Neural cell (in vitro differentiated cells): ENCODE data around the gene SCP2. TPM values are rescaled to one million over a fixed set of nuclear protein-coding genes. Genes with fewer than 3 reads are reported as not detected.

Source experiments
- H2AFZ ChIP-seq: fragments of 200-600, 300-800 bp; sonication (generic), shearing (Covaris generic); 2 replicates; pipeline ENCODE4 v1.6.0; 2014; ENCODE audit warnings: low read depth, mild to moderate bottlenecking, antibody characterized with exemption, low read length, moderate library complexity
- H3F3A ChIP-seq: fragments of 200-600 bp; shearing (Covaris generic); 2 replicates; pipeline ENCODE4 v1.6.1; 2016; ENCODE audit warnings: mild to moderate bottlenecking, moderate library complexity, mixed read lengths, antibody characterized with exemption, low read length; ENCODE audit not compliant: insufficient read depth, poor library complexity, severe bottlenecking
- H3K27ac ChIP-seq: fragments of 200-600, 300-800 bp; sonication (generic), shearing (Covaris generic); 2 replicates; pipeline ENCODE4 v1.5.1; 2014; ENCODE audit warnings: mild to moderate bottlenecking, low read length, moderate library complexity
- H3K27me3 ChIP-seq: fragments of 300-800, 200-600 bp; sonication (generic), shearing (Covaris generic); 2 replicates; pipeline ENCODE4 v1.6.0; 2014; ENCODE audit warnings: mild to moderate bottlenecking, low read depth, low read length, moderate library complexity; ENCODE audit not compliant: insufficient read depth
- H3K36me3 ChIP-seq: fragments of 300-800, 200-600 bp; sonication (generic), shearing (Covaris generic); 2 replicates; pipeline ENCODE4 v1.5.1; 2014; ENCODE audit warnings: mild to moderate bottlenecking, antibody characterized with exemption, low read length, moderate library complexity; ENCODE audit not compliant: insufficient read depth
- H3K4me2 ChIP-seq: fragments of 300-800, 200-600 bp; sonication (generic), shearing (Covaris generic); 2 replicates; pipeline ENCODE4 v1.6.0; 2014; ENCODE audit warnings: mild to moderate bottlenecking, low read length
- H3K4me3 ChIP-seq: fragments of 300-800, 200-600 bp; sonication (generic), shearing (Covaris generic); 2 replicates; pipeline ENCODE4 v1.5.1; 2014; ENCODE audit warnings: mild to moderate bottlenecking, low read length, moderate library complexity
- H3K79me2 ChIP-seq: fragments of 200-600 bp; shearing (Covaris generic); replicated peaks from 2 replicates; pipeline ENCODE4 v1.6.0; 2014; ENCODE audit warnings: mild to moderate bottlenecking, low read length, moderate library complexity; ENCODE audit not compliant: insufficient read depth
- H3K9ac ChIP-seq: fragments of 300-800, 200-600 bp; sonication (generic), shearing (Covaris generic); 2 replicates; pipeline ENCODE4 v1.6.1; 2016; ENCODE audit warnings: mild to moderate bottlenecking, low read length, mixed read lengths
- H3K9me2 ChIP-seq: fragments of 200-600 bp; shearing (Covaris generic); 2 replicates; pipeline ENCODE4 v1.6.1; 2016; ENCODE audit warnings: mild to moderate bottlenecking, low read length, mixed read lengths; ENCODE audit not compliant: insufficient read depth
- H3K9me3 ChIP-seq: fragments of 200-600, 300-800 bp; sonication (generic), shearing (Covaris generic); 2 replicates; pipeline ENCODE4 v1.6.1; 2016; ENCODE audit warnings: mild to moderate bottlenecking, mixed run types, low read length, moderate library complexity, mixed read lengths
- H4K20me1 ChIP-seq: fragments of 200-600 bp; shearing (Covaris generic); 2 replicates; pipeline ENCODE4 v1.6.1; 2016; ENCODE audit warnings: mild to moderate bottlenecking, mixed run types; ENCODE audit not compliant: insufficient read depth
- EP300 ChIP-seq: fragments of 450-650 bp; conservative IDR thresholded peaks from 2 replicates; pipeline ENCODE4 v1.6.1; 2014; ENCODE audit warnings: antibody characterized with exemption, mild to moderate bottlenecking, moderate library complexity; ENCODE audit not compliant: poor library complexity, severe bottlenecking
- EZH2 ChIP-seq: fragments of 200-600, 300-800 bp; shearing (Covaris generic), sonication (generic); IDR thresholded peaks from 2 replicates; pipeline ENCODE4 v1.6.1; 2014; ENCODE audit warnings: antibody characterized with exemption, low read length, borderline replicate concordance, mild to moderate bottlenecking; ENCODE audit not compliant: insufficient read depth, poor library complexity, severe bottlenecking
- MXI1 ChIP-seq: fragments of 450-650 bp; conservative IDR thresholded peaks from 2 replicates; pipeline ENCODE4 v1.6.1; 2014; ENCODE audit warnings: antibody characterized with exemption, mild to moderate bottlenecking; ENCODE audit not compliant: poor library complexity, severe bottlenecking
- POLR2AphosphoS5 ChIP-seq: IDR thresholded peaks from 2 replicates; pipeline ENCODE4 v1.6.1; 2012
- SMC3 ChIP-seq: fragments of 450-650 bp; conservative IDR thresholded peaks from 2 replicates; pipeline ENCODE4 v1.6.1; 2014; ENCODE audit warnings: antibody characterized with exemption, mild to moderate bottlenecking, moderate library complexity; ENCODE audit not compliant: poor library complexity
- TAF1 ChIP-seq: IDR thresholded peaks from 2 replicates; pipeline ENCODE4 v1.6.1; 2012; ENCODE audit warnings: low read depth
- polyA plus RNA-seq: library from polyadenylated mRNA; depleted of rRNA; stranded (reverse); fragments of >200 nt; gene quantifications from 2 replicates; pipeline ENCODE4 v1.2.3, GENCODE V29; 2014
- TF ChIP-seq, protein P1 (sequence below): IDR thresholded peaks from 2 replicates; pipeline ENCODE4 v1.6.1; 2012; ENCODE audit warnings: borderline replicate concordance

The SCP2 gene
- polyA plus RNA-seq, 1 donor from 2014 or later = 182 TPM

DNA sequence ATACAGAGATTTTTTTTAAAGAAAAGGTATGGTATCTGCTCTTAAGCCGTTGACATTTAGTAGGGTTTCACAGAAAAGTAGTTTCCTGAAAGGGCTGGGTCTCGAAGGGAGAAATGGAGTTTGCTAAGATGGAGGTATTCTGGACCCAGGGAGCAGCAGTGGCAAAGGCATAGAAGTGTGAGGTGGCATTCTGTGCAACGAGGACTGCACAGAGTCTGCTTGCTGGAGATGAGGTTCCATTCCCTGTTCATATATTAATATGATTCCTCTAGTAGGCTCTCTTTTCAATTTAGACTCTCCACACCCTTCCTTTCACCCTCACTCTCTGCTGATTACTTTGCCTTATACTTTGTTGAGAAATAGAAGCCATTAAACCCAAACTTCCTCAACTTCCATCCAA is 96.5 kb downstream of the SCP2 start:
- no peak overlapping the region for H2AFZ ChIP-seq
- H3K9ac ChIP-seq = no peak overlapping the region
- no peak overlapping the region for H3K27ac ChIP-seq
- no peak for TF ChIP-seq EZH2
- no peak for TF ChIP-seq TAF1
- TF ChIP-seq, protein P1, sequence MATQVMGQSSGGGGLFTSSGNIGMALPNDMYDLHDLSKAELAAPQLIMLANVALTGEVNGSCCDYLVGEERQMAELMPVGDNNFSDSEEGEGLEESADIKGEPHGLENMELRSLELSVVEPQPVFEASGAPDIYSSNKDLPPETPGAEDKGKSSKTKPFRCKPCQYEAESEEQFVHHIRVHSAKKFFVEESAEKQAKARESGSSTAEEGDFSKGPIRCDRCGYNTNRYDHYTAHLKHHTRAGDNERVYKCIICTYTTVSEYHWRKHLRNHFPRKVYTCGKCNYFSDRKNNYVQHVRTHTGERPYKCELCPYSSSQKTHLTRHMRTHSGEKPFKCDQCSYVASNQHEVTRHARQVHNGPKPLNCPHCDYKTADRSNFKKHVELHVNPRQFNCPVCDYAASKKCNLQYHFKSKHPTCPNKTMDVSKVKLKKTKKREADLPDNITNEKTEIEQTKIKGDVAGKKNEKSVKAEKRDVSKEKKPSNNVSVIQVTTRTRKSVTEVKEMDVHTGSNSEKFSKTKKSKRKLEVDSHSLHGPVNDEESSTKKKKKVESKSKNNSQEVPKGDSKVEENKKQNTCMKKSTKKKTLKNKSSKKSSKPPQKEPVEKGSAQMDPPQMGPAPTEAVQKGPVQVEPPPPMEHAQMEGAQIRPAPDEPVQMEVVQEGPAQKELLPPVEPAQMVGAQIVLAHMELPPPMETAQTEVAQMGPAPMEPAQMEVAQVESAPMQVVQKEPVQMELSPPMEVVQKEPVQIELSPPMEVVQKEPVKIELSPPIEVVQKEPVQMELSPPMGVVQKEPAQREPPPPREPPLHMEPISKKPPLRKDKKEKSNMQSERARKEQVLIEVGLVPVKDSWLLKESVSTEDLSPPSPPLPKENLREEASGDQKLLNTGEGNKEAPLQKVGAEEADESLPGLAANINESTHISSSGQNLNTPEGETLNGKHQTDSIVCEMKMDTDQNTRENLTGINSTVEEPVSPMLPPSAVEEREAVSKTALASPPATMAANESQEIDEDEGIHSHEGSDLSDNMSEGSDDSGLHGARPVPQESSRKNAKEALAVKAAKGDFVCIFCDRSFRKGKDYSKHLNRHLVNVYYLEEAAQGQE = no peak
- no peaks in the 10 kb centered on the region for H4K20me1 ChIP-seq
- no peaks in the 10 kb centered on the region for H3K36me3 ChIP-seq
- H3K9me2 ChIP-seq = no peaks in the 10 kb centered on the region
- no peaks in the 10 kb centered on the region for H3F3A ChIP-seq
- no peak overlapping the region for H3K4me3 ChIP-seq
- H3K79me2 ChIP-seq = no peaks in the 10 kb centered on the region
- no peaks in the 10 kb centered on the region for H3K27me3 ChIP-seq
- no peak overlapping the region for H3K4me2 ChIP-seq
- no peaks in the 10 kb centered on the region for H3K9me3 ChIP-seq

DNA sequence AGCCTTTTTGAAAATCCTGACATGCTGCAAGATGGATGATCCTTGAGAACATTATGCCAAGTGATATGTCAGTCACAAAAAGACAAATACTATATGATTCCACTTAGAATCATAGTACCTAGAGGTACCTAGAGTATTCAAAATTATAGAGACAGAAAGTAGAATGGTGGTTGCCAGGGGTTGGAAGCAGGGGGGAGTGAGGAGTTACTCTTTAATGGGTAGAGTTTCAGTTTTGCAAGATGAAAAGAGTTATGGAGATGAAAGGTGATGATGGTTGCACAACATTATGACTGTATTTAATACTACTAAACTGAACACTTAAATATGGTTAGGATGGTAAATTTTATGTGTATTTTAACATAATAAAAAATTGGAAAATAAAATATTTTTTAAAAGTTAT is 97.0 kb downstream of the SCP2 start:
- H3K27ac ChIP-seq = no peak overlapping the region
- H4K20me1 ChIP-seq = no peaks in the 10 kb centered on the region
- no peaks in the 10 kb centered on the region for H3K9me3 ChIP-seq
- no peak overlapping the region for H3K9ac ChIP-seq
- H3K79me2 ChIP-seq = no peaks in the 10 kb centered on the region
- no peaks in the 10 kb centered on the region for H3K9me2 ChIP-seq
- H2AFZ ChIP-seq = no peak overlapping the region
- H3K4me2 ChIP-seq = no peak overlapping the region
- no peaks in the 10 kb centered on the region for H3F3A ChIP-seq
- no peak overlapping the region for H3K4me3 ChIP-seq
- no peaks in the 10 kb centered on the region for H3K36me3 ChIP-seq
- TF ChIP-seq SMC3 (no peak), MXI1 (no peak), POLR2AphosphoS5 (no peak), EP300 (no peak)
- TF ChIP-seq, protein P1 = no peak
- H3K27me3 ChIP-seq = no peaks in the 10 kb centered on the region
